Sigmoid colon (tissue), 7 donors: ENCODE data around the gene RFNG. TPM values are rescaled to one million over a fixed set of nuclear protein-coding genes. Genes with fewer than 3 reads are reported as not detected.

Source experiments
- DNase-seq: peaks from one replicate; pipeline ENCODE4 v3.0.0-alpha.2; 2019
- H3K27ac ChIP-seq, 4 donors: fragments of 200-600 bp; sonication (generic); one replicate each; pipeline ENCODE4 v1.5.1; 2016 to 2019; ENCODE audit warnings: mild to moderate bottlenecking in 1 of 4
- H3K27me3 ChIP-seq, 3 donors: fragments of 200-600 bp; sonication (generic); one replicate each; pipeline ENCODE4 v1.5.1; 2019; ENCODE audit warnings: mild to moderate bottlenecking in 1 of 3
- H3K36me3 ChIP-seq, 4 donors: fragments of 200-600 bp; sonication (generic); one replicate each; pipeline ENCODE4 v1.5.1; 2016 to 2019
- H3K4me1 ChIP-seq, 4 donors: fragments of 200-600 bp; sonication (generic); one replicate each; pipeline ENCODE4 v1.5.1; 2017 to 2019
- H3K4me3 ChIP-seq, 4 donors: fragments of 200-600 bp; sonication (generic); one replicate each; pipeline ENCODE4 v1.5.1; 2017 to 2019; ENCODE audit warnings: mild to moderate bottlenecking in 2 of 4, moderate library complexity in 1 of 4
- H3K9me3 ChIP-seq, 4 donors: fragments of 200-600 bp in 3 of 4; sonication (generic) in 3 of 4; one replicate each; pipeline versions ENCODE4 v1.5.1 to v1.6.1; 2013 to 2019
- EP300 ChIP-seq, 4 donors: sonication (generic); formaldehyde crosslinking; IDR thresholded peaks; one replicate each; pipeline ENCODE4 v1.6.1; 2017; ENCODE audit warnings: antibody characterized with exemption in 4 of 4
- POLR2A ChIP-seq, 2 donors: fragments of 450-650 bp; IDR thresholded peaks; one replicate each; pipeline ENCODE4 v1.6.1; 2016; ENCODE audit warnings: antibody characterized with exemption in 2 of 2, mild to moderate bottlenecking in 2 of 2, moderate library complexity in 2 of 2
- POLR2AphosphoS5 ChIP-seq, 4 donors: sonication (generic); formaldehyde crosslinking; IDR thresholded peaks; one replicate each; pipeline ENCODE4 v1.6.1; 2017; ENCODE audit warnings: antibody characterized with exemption in 4 of 4
- WGBS, 2 donors: extraction: QIAGEN DNeasy Blood & Tissue Kit; methylation state at CpG; one replicate each; pipeline ENCODE4 v1.1.7; 2013; 5-methylcytosine and 5-hydroxymethylcytosine counted together
- intact Hi-C: fragments of 100-400 bp; cut with DNase I; formaldehyde crosslinking; loops from one replicate; pipeline ENCODE4 v1.15.1; 2023
- polyA plus RNA-seq, 3 donors: library from polyadenylated mRNA; stranded (reverse); fragments of 200-250 nt; gene quantifications; one replicate each; pipeline ENCODE4 v1.2.3, GENCODE V29; 2013
- total RNA-seq, 4 donors: library from RNA; depleted of rRNA; stranded (reverse); fragments of >200 nt; gene quantifications; one replicate each; pipeline ENCODE4 v1.1.0, GENCODE V29; 2016
- TF ChIP-seq, protein P1 (sequence below), 4 experiments: fragments of 450-650 bp in 3 of 4; fragments of 200-600 bp in 1 of 4; IDR thresholded peaks; one replicate each; pipeline ENCODE4 v1.5.1; 2016 to 2019; ENCODE audit warnings: antibody characterized with exemption in 4 of 4, mild to moderate bottlenecking in 3 of 4, moderate library complexity in 2 of 4
- donor health status: healthy with polysubstance abuse.
- donor health status: Bipolar disorder and iron deficiency.
- donor health status: healthy.

RFNG gene
- total and polyA plus RNA-seq, 7 donors = 13.6 to 38.6 (median 33.5) TPM

- TF ChIP-seq POLR2AphosphoS5 (IDR thresholded peaks at IDR 0.05) = no peak
- TF ChIP-seq EP300 (IDR thresholded peaks at IDR 0.05) = no peak
- TF ChIP-seq POLR2A (IDR thresholded peaks at IDR 0.05) = no peak
- TF ChIP-seq, protein P1, sequence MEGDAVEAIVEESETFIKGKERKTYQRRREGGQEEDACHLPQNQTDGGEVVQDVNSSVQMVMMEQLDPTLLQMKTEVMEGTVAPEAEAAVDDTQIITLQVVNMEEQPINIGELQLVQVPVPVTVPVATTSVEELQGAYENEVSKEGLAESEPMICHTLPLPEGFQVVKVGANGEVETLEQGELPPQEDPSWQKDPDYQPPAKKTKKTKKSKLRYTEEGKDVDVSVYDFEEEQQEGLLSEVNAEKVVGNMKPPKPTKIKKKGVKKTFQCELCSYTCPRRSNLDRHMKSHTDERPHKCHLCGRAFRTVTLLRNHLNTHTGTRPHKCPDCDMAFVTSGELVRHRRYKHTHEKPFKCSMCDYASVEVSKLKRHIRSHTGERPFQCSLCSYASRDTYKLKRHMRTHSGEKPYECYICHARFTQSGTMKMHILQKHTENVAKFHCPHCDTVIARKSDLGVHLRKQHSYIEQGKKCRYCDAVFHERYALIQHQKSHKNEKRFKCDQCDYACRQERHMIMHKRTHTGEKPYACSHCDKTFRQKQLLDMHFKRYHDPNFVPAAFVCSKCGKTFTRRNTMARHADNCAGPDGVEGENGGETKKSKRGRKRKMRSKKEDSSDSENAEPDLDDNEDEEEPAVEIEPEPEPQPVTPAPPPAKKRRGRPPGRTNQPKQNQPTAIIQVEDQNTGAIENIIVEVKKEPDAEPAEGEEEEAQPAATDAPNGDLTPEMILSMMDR (IDR thresholded peaks at IDR 0.05) = no peak
- no peaks in the 10 kb centered on the region for H3K9me3 ChIP-seq
- no peak for DNase-seq
- H3K4me3 ChIP-seq = peak overlapping the region; percentile 54 to 90 (median 86)
- whole genome bisulfite sequencing, 2 donors = 17 to 19% methylated on average over 79 of the region's 79 CpGs
- intact Hi-C loops = no loop called here
- peak overlapping the region; percentile 46 to 84 (median 72) for H3K27ac ChIP-seq
- peaks cover 16 to 65% (median 21%) of the 10 kb centered on the region in 4 donors for H3K36me3 ChIP-seq
- peaks cover 0 to 38% (median 35%) of the 10 kb centered on the region in 4 donors for H3K4me1 ChIP-seq
- H3K27me3 ChIP-seq = no peaks in the 10 kb centered on the region
Observed at GRCh38 chr17:82050761-82051641, 610 bp downstream of the RFNG start.

DNA sequence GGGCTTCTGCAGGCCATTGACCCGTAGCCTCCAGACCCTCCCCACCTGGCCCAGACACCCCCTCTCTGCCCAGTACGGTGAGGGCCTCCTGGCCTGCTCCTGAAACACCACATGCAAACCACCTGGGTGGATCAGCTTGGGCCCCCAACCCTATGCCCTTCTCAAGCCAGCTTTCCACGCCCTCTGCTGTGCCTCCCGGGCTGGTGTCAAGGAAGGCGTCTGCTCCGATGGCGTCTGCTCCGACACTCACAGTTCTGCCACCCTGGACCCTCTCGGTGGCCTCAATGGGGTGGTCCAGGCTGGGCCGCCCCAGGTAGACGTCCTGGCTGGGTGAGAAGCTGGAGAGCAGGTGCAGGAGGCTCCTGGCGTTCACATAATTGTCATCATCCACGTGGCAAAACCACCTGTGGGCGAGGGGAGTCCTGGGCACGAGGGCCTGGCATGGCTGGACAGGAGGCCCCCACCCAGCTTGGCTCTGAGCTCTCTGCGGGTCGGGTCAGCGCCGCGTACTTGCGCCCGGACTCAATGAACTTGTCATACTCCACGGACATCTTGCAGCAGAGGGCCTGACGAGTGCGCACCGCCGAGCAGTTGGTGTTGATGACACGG, 1.4 kb downstream of the RFNG start:
- 89 to 91% methylated on average over 28 of the region's 28 CpGs for WGBS, 2 donors
- intact Hi-C loops = no loop called here
- no peaks in the 10 kb centered on the region for H3K27me3 ChIP-seq
- peak overlapping the region in 3 of 4 donors; percentile 66 to 84 (median 77) for H3K27ac ChIP-seq
- H3K4me1 ChIP-seq = peaks cover 0 to 38% (median 35%) of the 10 kb centered on the region in 4 donors
- H3K36me3 ChIP-seq = peaks cover 10 to 58% (median 16%) of the 10 kb centered on the region in 4 donors
- TF ChIP-seq, protein P1 (IDR thresholded peaks at IDR 0.05) = no peak
- no peak for TF ChIP-seq POLR2A (IDR thresholded peaks at IDR 0.05)
- no peak for TF ChIP-seq EP300 (IDR thresholded peaks at IDR 0.05)
- TF ChIP-seq POLR2AphosphoS5 (IDR thresholded peaks at IDR 0.05) = no peak
- H3K9me3 ChIP-seq = no peaks in the 10 kb centered on the region
- no peak for DNase-seq
- peak overlapping the region in 3 of 4 donors; percentile 83 to 90 (median 89) for H3K4me3 ChIP-seq

DNA sequence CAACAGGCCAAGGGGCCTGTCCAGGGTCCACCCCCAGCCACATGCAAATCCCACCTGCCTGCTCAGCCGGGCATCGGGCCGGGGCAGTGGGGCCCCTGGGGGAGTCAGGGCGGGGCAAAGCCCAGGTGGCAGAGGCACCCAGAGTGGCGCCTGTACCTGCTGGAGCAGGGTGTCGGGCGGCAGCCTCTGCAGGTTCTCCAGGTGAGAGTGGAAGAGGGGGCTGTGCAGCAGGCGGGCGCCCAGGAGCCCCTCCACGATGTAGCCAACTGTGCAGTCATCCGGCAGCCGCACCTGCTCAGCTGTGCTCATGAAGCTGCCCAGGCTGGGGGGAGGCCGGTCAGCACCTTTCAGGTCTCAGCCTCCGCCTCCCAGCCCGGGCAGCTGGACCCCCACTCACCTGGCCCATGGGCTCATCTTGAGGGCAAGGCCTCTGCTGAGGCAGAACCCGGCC, 2.1 kb downstream of the RFNG start:
- Histone ChIP-seq H3K4me3 (no peak overlapping the region), H3K4me1 (peaks cover 0 to 38% (median 35%) of the 10 kb centered on the region in 4 donors), H3K27ac (no peak overlapping the region), H3K27me3 (no peaks in the 10 kb centered on the region), H3K36me3 (peaks cover 2 to 51% (median 9%) of the 10 kb centered on the region in 4 donors), H3K9me3 (no peaks in the 10 kb centered on the region)
- no peak for TF ChIP-seq EP300 (IDR thresholded peaks at IDR 0.05)
- TF ChIP-seq, protein P1 (IDR thresholded peaks at IDR 0.05) = no peak
- no peak for TF ChIP-seq POLR2AphosphoS5 (IDR thresholded peaks at IDR 0.05)
- no peak for TF ChIP-seq POLR2A (IDR thresholded peaks at IDR 0.05)
- WGBS, 2 donors = 86 to 93% methylated on average over 16 of the region's 16 CpGs
- no peak for DNase-seq
- intact Hi-C loops = no loop called here

DNA sequence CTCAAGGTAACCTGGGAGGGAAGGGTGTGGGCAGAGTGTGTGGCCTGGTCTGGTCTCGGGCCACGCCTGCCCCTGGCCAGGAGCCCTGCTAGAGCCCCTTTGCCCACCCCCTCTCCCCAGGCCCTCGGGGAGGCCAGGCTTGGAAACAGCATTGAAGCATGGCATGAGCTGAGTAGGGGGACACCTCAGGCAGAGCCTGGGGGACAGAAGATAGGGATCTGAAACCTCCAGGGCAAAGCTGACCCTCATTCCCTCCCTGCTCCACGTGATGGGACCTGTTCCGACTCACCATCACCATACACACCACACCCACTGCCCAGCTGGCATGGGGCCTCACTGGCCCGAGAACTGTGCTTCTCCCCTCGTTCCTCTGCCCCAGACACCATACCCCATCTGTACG, 2.5 kb downstream of the RFNG start:
- TF ChIP-seq POLR2AphosphoS5 (IDR thresholded peaks at IDR 0.05) = no peak
- TF ChIP-seq EP300 (IDR thresholded peaks at IDR 0.05) = no peak
- TF ChIP-seq, protein P1 (IDR thresholded peaks at IDR 0.05) = no peak
- no peak for TF ChIP-seq POLR2A (IDR thresholded peaks at IDR 0.05)
- WGBS, 2 donors = 86 to 91% methylated on average over 8 of the region's 8 CpGs
- peaks cover 0 to 46% (median 6%) of the 10 kb centered on the region in 4 donors for H3K36me3 ChIP-seq

More for the DNA sequence above, 2.5 kb downstream of the RFNG start:
- peaks cover 0 to 38% (median 35%) of the 10 kb centered on the region in 4 donors for H3K4me1 ChIP-seq
- DNase-seq = no peak
- H3K27ac ChIP-seq = no peak overlapping the region
- H3K27me3 ChIP-seq = no peaks in the 10 kb centered on the region
- no peaks in the 10 kb centered on the region for H3K9me3 ChIP-seq
- H3K4me3 ChIP-seq = no peak overlapping the region
- intact Hi-C loops = no loop called here
